ENCODE results near the gene CHRM4. TPM values are rescaled to one million over a fixed set of nuclear protein-coding genes. Genes with fewer than 3 reads are reported as not detected.
"Not testable (repeated sequence)": the region's sequence is repeated elsewhere in the genome, so short reads cannot be mapped to it uniquely, and the experiment has no call there.

CHRM4 gene
- total RNA-seq, 1 experiment from 2014 or later = not detected

DNA sequence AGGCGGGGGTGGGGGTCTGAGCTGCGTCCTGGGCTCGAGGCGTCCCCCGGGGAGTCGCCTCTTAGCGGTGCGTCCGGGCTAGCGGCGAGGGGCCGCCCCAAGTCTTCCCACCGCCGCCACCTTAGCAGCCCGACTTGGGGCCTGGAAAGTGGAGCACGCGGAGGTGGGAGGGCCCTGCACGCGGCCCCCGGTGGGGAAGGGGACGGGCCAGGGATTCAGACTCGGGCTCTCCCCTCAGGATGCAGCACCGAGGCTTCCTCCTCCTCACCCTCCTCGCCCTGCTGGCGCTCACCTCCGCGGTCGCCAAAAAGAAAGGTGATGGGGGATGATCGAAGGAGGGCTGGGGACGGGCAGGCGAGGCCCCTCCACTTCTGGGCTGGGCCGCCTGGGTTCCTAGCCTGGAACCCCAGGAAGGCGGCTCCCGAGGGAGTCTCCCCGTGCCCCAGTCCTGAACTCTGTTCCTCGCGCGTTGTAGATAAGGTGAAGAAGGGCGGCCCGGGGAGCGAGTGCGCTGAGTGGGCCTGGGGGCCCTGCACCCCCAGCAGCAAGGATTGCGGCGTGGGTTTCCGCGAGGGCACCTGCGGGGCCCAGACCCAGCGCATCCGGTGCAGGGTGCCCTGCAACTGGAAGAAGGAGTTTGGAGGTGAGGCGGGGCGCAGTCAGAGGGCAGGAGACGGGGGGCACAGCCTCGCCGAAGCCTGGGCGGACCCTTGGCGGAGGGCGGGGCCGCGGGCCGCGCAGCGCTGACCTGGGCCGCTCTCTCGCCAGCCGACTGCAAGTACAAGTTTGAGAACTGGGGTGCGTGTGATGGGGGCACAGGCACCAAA, 9.5 kb downstream of the CHRM4 start:
- Histone ChIP-seq H3K4me2 (ENCODE audit: low read depth, low read length, poor library complexity, severe bottlenecking) (peak overlapping the region; percentile 65), H3K36me3 (ENCODE audit: insufficient read depth, low read length) (no peaks in the 10 kb centered on the region), H3K27me3 (ENCODE audit: low read length) (no peaks in the 10 kb centered on the region), H2AFZ (ENCODE audit: low read length) (no peak overlapping the region), H4K20me1 (ENCODE audit: insufficient read depth, low read depth, low read length) (peaks cover 8% of the 10 kb centered on the region; the same call in 1 of the 2 replicates), H3K9me2 (replicated peaks; ENCODE audit: insufficient read depth, low read length) (no peaks in the 10 kb centered on the region), H3K9ac (ENCODE audit: low read length) (peak overlapping the region; percentile 58), H3K79me2 (ENCODE audit: low read length) (no peaks in the 10 kb centered on the region), H3K4me1 (ENCODE audit: low read length) (peaks cover 16% of the 10 kb centered on the region), H3K4me3 (ENCODE audit: low read length) (peak overlapping the region; percentile 54; the same call in 1 of the 2 replicates), H3K27ac (ENCODE audit: low read length) (no peak overlapping the region), H3K9me3 (ENCODE audit: low read length) (no peaks in the 10 kb centered on the region)
- DNase-seq = no peak

DNA sequence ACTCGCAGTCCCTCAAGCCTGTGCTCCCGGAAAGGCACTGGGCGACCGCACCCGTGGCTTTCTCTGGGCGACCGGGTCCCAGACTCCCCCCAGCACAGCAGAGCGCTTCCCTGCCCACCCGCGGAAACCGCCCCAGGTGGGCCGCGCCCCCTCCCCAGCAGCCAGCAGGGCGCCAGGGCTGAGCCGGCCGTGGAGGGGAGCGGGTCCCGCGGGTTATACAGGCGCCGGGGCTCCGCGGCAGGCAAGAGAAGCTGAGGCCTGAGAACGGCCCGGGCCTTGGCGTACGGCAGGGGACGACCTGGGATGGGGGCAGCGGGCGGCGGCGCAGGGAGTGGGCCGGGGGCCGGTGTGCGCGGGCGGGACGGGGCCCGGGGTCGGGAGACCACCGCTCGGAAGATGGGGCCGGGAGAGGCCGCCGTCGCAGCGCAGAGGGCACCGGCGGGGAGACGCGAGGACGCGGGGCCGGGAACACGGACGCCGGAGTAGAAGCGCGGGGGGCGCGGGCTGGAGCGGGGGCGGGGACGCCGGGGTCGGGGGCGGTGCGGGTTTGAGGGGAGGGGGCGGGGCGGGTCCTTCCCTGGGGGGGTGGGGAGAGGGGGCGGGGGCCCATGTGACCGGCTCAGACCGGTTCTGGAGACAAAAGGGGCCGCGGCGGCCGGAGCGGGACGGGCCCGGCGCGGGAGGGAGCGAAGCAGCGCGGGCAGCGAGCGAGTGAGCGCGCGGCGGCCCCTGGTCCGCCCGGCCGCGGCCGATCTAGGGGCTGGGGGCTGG, 10.3 kb downstream of the CHRM4 start, which contains the start of gene MDK:
Gene MDK (plus strand): TSS at position 622 of the 771 bp plus-strand sequence. CDS start 389 bp downstream, outside the sequence.
- DNase-seq = peak; percentile 67
- Histone ChIP-seq H3K9me3 (ENCODE audit: low read length) (no peaks in the 10 kb centered on the region), H3K79me2 (ENCODE audit: low read length) (no peaks in the 10 kb centered on the region), H3K36me3 (ENCODE audit: insufficient read depth, low read length) (no peaks in the 10 kb centered on the region; the same call in 1 of the 2 replicates), H3K4me3 (ENCODE audit: low read length) (peak within 1 kb of the TSS; percentile 69), H3K9ac (ENCODE audit: low read length) (peak within 1 kb of the TSS; percentile 65), H3K4me2 (ENCODE audit: low read depth, low read length, poor library complexity, severe bottlenecking) (peak within 1 kb of the TSS; percentile 80), H4K20me1 (ENCODE audit: insufficient read depth, low read depth, low read length) (peaks cover 8% of the 10 kb centered on the region; the same call in 1 of the 2 replicates), H2AFZ (ENCODE audit: low read length) (no peak within 1 kb of the TSS), H3K27ac (ENCODE audit: low read length) (no peak within 1 kb of the TSS), H3K4me1 (ENCODE audit: low read length) (peaks cover 16% of the 10 kb centered on the region), H3K27me3 (ENCODE audit: low read length) (no peaks in the 10 kb centered on the region), H3K9me2 (replicated peaks; ENCODE audit: insufficient read depth, low read length) (no peaks in the 10 kb centered on the region)

DNA sequence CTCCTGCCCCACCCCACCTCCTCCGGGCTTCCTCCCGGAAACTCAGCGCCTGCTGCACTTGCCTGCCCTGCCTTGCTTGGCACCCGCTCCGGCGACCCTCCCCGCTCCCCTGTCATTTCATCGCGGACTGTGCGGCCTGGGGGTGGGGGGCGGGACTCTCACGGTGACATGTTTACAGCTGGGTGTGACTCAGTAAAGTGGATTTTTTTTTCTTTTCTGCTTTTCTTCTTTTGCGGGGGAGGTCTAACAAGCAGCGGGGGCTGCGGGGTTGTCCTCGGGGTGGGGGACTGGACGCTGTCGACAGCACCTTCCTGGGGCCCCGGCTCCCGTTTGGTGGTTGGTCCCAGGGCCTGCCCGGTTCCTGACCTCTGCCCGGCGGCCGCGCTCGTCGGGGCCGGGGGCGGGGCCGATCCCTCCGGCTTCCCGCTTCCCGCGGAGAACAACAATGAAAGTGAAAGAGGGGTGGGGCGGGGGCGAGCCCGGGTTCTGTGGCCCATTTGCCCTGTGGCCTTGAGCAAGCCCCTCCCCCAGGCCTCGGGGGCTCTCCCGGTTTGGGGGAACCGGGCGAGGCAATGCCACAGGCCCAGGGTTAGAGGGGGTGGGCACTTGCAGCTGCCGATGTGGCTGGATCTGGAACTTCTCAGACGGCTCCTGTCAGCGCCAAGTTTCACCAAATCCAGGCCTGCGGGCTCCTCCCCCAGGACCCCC, 11.1 kb downstream of the CHRM4 start:
- Histone ChIP-seq H2AFZ (ENCODE audit: low read length) (no peak overlapping the region), H3K4me2 (ENCODE audit: low read depth, low read length, poor library complexity, severe bottlenecking) (peak overlapping the region; percentile 80), H3K79me2 (ENCODE audit: low read length) (no peaks in the 10 kb centered on the region), H3K4me3 (ENCODE audit: low read length) (peak overlapping the region; percentile 69), H3K27me3 (ENCODE audit: low read length) (no peaks in the 10 kb centered on the region), H3K9ac (ENCODE audit: low read length) (peak overlapping the region; percentile 65), H3K36me3 (ENCODE audit: insufficient read depth, low read length) (no peaks in the 10 kb centered on the region; the same call in 1 of the 2 replicates), H4K20me1 (ENCODE audit: insufficient read depth, low read depth, low read length) (peaks cover 8% of the 10 kb centered on the region; the same call in 1 of the 2 replicates), H3K9me2 (replicated peaks; ENCODE audit: insufficient read depth, low read length) (no peaks in the 10 kb centered on the region), H3K27ac (ENCODE audit: low read length) (no peak overlapping the region), H3K9me3 (ENCODE audit: low read length) (no peaks in the 10 kb centered on the region), H3K4me1 (ENCODE audit: low read length) (peaks cover 16% of the 10 kb centered on the region)
- peak; percentile 61 for DNase-seq

DNA sequence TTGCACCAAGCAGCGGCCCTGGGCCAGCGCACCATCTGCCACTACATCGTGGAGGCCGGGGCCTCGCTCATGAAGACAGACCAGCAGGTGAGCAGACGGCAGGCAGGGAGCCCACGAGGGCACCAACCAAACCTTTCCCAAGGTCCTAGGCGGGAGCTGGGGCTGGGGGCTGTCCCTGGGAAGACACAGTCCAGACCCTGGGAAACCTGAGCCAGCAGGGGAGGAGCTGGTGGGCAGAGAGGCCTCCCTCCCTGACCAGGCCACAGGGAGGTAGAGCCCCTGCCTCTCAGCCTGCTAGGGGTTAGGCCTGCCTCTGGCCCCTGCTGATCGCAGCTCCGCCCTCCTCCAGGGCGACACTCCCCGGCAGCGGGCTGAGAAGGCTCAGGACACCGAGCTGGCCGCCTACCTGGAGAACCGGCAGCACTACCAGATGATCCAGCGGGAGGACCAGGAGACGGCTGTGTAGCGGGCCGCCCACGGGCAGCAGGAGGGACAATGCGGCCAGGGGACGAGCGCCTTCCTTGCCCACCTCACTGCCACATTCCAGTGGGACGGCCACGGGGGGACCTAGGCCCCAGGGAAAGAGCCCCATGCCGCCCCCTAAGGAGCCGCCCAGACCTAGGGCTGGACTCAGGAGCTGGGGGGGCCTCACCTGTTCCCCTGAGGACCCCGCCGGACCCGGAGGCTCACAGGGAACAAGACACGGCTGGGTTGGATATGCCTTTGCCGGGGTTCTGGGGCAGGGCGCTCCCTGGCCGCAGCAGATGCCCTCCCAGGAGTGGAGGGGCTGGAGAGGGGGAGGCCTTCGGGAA, 11.9 kb downstream of the CHRM4 start:
- H3K4me1 ChIP-seq (ENCODE audit: low read length) = peaks cover 16% of the 10 kb centered on the region
- not testable (repeated sequence) for H2AFZ ChIP-seq (ENCODE audit: low read length); H3K9me2 ChIP-seq (replicated peaks; ENCODE audit: insufficient read depth, low read length); H3K4me3 ChIP-seq (ENCODE audit: low read length); H3K27me3 ChIP-seq (ENCODE audit: low read length); H3K9me3 ChIP-seq (ENCODE audit: low read length); H4K20me1 ChIP-seq (ENCODE audit: insufficient read depth, low read depth, low read length); H3K79me2 ChIP-seq (ENCODE audit: low read length); H3K36me3 ChIP-seq (ENCODE audit: insufficient read depth, low read length); H3K27ac ChIP-seq (ENCODE audit: low read length); DNase-seq; H3K9ac ChIP-seq (ENCODE audit: low read length); H3K4me2 ChIP-seq (ENCODE audit: low read depth, low read length, poor library complexity, severe bottlenecking)

DNA sequence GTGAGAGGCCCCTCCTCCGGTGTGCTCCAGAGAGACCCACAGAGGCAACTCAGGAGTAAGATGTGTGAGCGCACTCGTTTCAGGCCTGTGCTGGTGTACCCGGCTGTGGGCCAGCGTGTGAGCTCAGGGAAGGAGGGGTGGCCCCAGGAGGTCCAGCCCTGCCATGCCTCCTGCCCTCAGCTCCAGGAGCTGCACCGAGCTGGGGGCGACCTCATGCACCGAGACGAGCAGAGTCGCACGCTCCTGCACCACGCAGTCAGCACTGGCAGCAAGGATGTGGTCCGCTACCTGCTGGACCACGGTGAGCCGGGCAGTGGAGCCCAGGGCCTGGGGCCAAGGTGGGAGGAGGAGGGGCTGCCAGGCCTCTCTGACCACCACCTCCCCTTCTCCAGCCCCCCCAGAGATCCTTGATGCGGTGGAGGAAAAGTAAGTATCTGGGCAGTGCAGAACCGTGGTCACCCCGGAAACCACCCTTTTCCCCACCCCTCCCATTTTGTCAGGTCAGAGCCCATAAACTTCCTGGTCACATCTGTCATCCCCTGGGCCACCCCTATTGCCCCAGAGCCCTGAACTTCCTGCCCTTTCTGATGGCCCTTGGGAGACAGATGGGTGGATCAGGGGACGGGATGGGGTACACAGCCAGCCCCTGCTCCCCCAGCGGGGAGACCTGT, 12.6 kb downstream of the CHRM4 start:
- DNase-seq = no peak
- Histone ChIP-seq H4K20me1 (ENCODE audit: insufficient read depth, low read depth, low read length) (peaks cover 8% of the 10 kb centered on the region; the same call in 1 of the 2 replicates), H3K79me2 (ENCODE audit: low read length) (no peaks in the 10 kb centered on the region), H3K27ac (ENCODE audit: low read length) (no peak overlapping the region), H3K36me3 (ENCODE audit: insufficient read depth, low read length) (no peaks in the 10 kb centered on the region; the same call in 1 of the 2 replicates), H2AFZ (ENCODE audit: low read length) (no peak overlapping the region), H3K9me3 (ENCODE audit: low read length) (no peaks in the 10 kb centered on the region), H3K9me2 (replicated peaks; ENCODE audit: insufficient read depth, low read length) (no peaks in the 10 kb centered on the region), H3K27me3 (ENCODE audit: low read length) (no peaks in the 10 kb centered on the region), H3K4me2 (ENCODE audit: low read depth, low read length, poor library complexity, severe bottlenecking) (no peak overlapping the region), H3K4me1 (ENCODE audit: low read length) (peaks cover 16% of the 10 kb centered on the region), H3K4me3 (ENCODE audit: low read length) (no peak overlapping the region), H3K9ac (ENCODE audit: low read length) (no peak overlapping the region)

DNA sequence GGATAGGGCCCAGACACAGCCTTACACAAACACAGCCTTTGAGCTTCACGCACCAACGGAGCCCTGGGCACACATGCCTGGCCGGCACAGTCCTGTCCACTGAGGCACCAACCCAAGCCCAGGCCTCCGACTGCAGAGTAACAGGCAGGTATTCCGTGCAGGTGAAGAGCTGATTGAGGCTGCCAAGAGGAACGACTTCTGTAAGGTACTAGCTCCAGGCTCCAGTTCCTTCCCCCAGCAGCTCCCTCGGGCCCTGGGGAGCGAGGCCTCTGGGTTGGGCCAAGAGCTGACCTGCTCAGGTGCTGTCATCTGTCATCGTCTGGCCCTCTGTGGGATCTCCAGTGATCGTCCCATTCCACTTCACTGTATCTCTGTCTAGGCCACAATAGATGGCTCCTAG, 13.3 kb downstream of the CHRM4 start:
- Histone ChIP-seq H3K9ac (ENCODE audit: low read length) (no peak overlapping the region), H3K4me2 (ENCODE audit: low read depth, low read length, poor library complexity, severe bottlenecking) (no peak overlapping the region), H3K9me3 (ENCODE audit: low read length) (no peaks in the 10 kb centered on the region), H3K27me3 (ENCODE audit: low read length) (no peaks in the 10 kb centered on the region), H3K36me3 (ENCODE audit: insufficient read depth, low read length) (no peaks in the 10 kb centered on the region; the same call in 1 of the 2 replicates), H3K4me3 (ENCODE audit: low read length) (no peak overlapping the region), H2AFZ (ENCODE audit: low read length) (no peak overlapping the region), H3K79me2 (ENCODE audit: low read length) (no peaks in the 10 kb centered on the region), H4K20me1 (ENCODE audit: insufficient read depth, low read depth, low read length) (peaks cover 8% of the 10 kb centered on the region; the same call in 1 of the 2 replicates), H3K4me1 (ENCODE audit: low read length) (peaks cover 16% of the 10 kb centered on the region), H3K9me2 (replicated peaks; ENCODE audit: insufficient read depth, low read length) (no peaks in the 10 kb centered on the region), H3K27ac (ENCODE audit: low read length) (no peak overlapping the region)
- no peak for DNase-seq

DNA sequence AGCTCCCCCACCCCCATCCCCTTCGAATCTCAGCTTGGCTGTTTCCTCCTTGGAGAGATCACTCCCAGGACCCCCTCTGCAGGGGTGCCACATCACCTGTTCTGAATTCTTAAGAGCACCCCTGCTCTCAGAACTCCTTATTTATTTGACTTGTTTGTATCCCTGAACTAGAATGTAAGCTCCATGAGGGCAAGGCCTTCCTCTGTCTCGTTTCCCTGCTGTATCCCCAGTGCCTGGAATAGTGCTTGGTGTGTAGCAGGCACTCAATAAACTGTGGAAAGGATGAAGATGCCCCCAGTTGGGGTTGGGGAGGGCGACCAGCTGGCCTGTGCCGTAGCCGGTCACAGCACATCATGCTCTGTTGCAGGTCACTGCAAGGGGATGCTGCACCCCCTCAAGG, 13.7 kb downstream of the CHRM4 start:
- no peaks in the 10 kb centered on the region for H3K9me3 ChIP-seq (ENCODE audit: low read length)
- peaks cover 8% of the 10 kb centered on the region; the same call in 1 of the 2 replicates for H4K20me1 ChIP-seq (ENCODE audit: insufficient read depth, low read depth, low read length)
- no peaks in the 10 kb centered on the region; the same call in 1 of the 2 replicates for H3K36me3 ChIP-seq (ENCODE audit: insufficient read depth, low read length)
- DNase-seq = no peak
- no peak overlapping the region for H3K4me2 ChIP-seq (ENCODE audit: low read depth, low read length, poor library complexity, severe bottlenecking)
- H3K4me1 ChIP-seq (ENCODE audit: low read length) = peaks cover 16% of the 10 kb centered on the region
- no peak overlapping the region for H2AFZ ChIP-seq (ENCODE audit: low read length)
- no peaks in the 10 kb centered on the region for H3K9me2 ChIP-seq (replicated peaks; ENCODE audit: insufficient read depth, low read length)
- H3K27ac ChIP-seq (ENCODE audit: low read length) = no peak overlapping the region
- H3K27me3 ChIP-seq (ENCODE audit: low read length) = no peaks in the 10 kb centered on the region
- H3K79me2 ChIP-seq (ENCODE audit: low read length) = no peaks in the 10 kb centered on the region
- no peak overlapping the region for H3K4me3 ChIP-seq (ENCODE audit: low read length)
- no peak overlapping the region for H3K9ac ChIP-seq (ENCODE audit: low read length)
